Muscle of leg (tissue), 11 donors: ENCODE data around the gene TEX2. TPM values are rescaled to one million over a fixed set of nuclear protein-coding genes. Genes with fewer than 3 reads are reported as not detected.

Experiments
- DNase-seq: peaks from one replicate; pipeline ENCODE4 v3.0.0; 2013
- H3K27ac ChIP-seq: one replicate; pipeline ENCODE4 v1.5.1; 2013; ENCODE audit warnings: mild to moderate bottlenecking, low read length, control low read depth
- H3K27me3 ChIP-seq: one replicate; pipeline ENCODE4 v1.6.1; 2013; ENCODE audit warnings: low read length; ENCODE audit not compliant: control insufficient read depth, insufficient read depth
- H3K36me3 ChIP-seq: one replicate; pipeline ENCODE4 v1.6.1; 2013; ENCODE audit warnings: low read length; ENCODE audit not compliant: control insufficient read depth, insufficient read depth
- H3K4me1 ChIP-seq: one replicate; pipeline ENCODE4 v1.6.1; 2013; ENCODE audit warnings: low read length; ENCODE audit not compliant: control insufficient read depth, insufficient read depth
- H3K4me3 ChIP-seq: one replicate; pipeline ENCODE4 v1.5.1; 2013; ENCODE audit warnings: low read length, control low read depth
- H3K9me3 ChIP-seq: replicated peaks from 2 replicates; pipeline ENCODE4 v1.6.1; 2013; ENCODE audit warnings: low read depth, low read length; ENCODE audit not compliant: control insufficient read depth
- WGBS: methylation state at CpG from one replicate; pipeline ENCODE4 v1.1.5; 2013; ENCODE audit warnings: missing lambda C conversion rate; ENCODE audit not compliant: insufficient coverage; 5-methylcytosine and 5-hydroxymethylcytosine counted together
- polyA plus RNA-seq, 8 donors: library from polyadenylated mRNA; unstranded; fragments of 120-200 nt; gene quantifications; one replicate each; pipeline versions ENCODE4 v1.2.1 to v1.2.3, GENCODE V29; 2013; ENCODE audit warnings: inconsistent platforms in 1 of 8, low replicate concordance in 1 of 8; ENCODE audit not compliant: insufficient read length in 8 of 8, insufficient read depth in 1 of 8
- total RNA-seq: library from RNA; stranded (reverse); fragments of 120-200 nt; gene quantifications from one replicate; pipeline ENCODE4 v1.2.4, GENCODE V29; 2013

The TEX2 gene
- total and polyA plus RNA-seq, 9 donors = 16.1 to 22.5 (median 19.1) TPM

DNA sequence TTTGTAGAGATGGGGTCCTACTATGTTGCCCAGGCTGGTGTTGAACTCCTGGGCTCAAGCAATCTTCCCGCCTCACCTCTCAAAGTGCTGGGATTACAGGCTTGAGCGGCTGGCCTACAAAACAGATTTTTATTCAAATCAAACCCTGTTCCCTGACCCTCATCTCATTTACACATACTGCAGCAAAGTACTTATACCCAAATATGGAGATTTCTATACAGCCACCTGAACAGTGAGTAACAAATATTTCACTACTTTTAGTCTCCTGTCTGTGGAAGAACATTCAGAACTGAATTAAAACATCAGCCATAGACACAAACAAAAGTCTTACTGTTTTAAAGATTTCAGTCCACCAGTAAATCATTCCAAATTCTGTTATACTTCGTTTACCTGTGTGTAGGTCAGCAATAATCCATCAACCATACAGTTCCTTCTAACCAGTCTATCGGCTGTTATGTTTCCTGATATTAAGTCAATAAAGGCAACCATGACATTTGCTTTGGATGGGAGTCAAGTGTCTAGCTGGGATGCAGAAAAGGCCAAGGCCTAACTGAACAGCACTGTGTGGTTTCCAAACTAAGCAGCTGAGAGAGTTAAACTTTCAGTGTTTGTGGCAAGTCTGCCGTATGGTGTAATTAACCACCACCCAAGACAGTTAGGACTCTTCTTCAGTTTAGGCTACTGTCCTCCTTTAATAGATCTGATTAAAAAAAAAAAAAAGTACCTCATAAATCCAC, 155.4 kb downstream of the TEX2 start:
- WGBS = 84% methylated on average over 3 of the region's 5 CpGs
- peak; percentile 4 for DNase-seq
- Histone ChIP-seq H3K4me1 (no peaks in the 10 kb centered on the region), H3K9me3 (no peaks in the 10 kb centered on the region), H3K27ac (no peak overlapping the region), H3K27me3 (no peaks in the 10 kb centered on the region), H3K4me3 (no peak overlapping the region), H3K36me3 (no peaks in the 10 kb centered on the region)

GRCh38 chr17:64106918-64107317, 156.1 kb downstream of the TEX2 start:
- H3K27ac ChIP-seq = no peak overlapping the region

DNA sequence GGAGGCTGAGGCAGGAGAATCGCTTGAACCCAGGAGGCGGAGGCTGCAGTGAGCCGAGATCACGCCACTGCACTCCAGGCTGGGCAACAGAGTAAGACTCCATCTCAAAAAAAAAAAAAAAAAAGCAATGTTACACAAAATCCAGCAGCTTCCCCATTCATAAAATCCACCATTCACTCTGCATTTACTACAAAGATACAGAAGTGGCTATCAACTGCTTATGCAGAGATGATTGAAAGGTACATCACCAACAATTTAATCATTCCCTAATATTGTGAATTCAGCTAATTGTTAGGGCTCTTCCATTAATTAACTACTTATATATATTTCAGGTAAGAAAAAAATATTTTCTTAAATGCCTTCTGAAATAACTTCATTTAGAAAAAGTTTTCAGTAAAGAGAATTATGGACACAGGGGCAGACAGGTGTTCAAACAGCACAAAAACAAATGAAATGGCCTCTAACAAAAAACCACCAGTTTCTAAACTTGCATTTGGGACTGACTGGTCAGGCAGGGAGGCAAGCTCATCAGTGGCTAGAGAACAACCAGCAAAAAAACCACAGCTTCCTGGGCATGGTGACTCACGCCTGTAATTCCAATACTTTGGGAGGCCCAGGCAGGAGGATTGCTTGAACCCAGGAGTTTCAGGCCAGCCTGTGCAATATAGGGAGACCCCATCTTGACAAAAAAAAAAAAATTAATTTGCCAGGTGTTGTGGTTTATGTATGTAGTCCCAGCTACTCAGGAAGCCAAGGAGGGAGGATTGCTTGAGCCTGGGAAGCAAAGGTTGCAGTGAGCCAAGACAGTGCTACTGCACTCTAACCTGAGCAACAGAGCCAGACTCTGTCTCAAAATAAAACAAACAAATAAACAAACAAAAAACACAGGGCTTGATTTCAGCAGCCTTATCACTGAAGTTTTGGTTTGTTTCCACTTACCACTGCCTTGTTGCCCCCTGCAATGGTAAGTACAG, 159.4 kb downstream of the TEX2 start:
- no peaks in the 10 kb centered on the region for H3K9me3 ChIP-seq
- no CpG with 5 or more reads among the region's 5 CpGs for WGBS
- DNase-seq = no peak

More at GRCh38 chr17:64106918-64107317, 156.1 kb downstream of the TEX2 start:
- DNase-seq = no peak
- no peaks in the 10 kb centered on the region for H3K27me3 ChIP-seq
- WGBS = 80% methylated on average over 1 of the region's 3 CpGs
- no peaks in the 10 kb centered on the region for H3K4me1 ChIP-seq
- no peaks in the 10 kb centered on the region for H3K9me3 ChIP-seq
- no peaks in the 10 kb centered on the region for H3K36me3 ChIP-seq
- H3K4me3 ChIP-seq = no peak overlapping the region

GRCh38 chr17:64102627-64103390, 160.3 kb downstream of the TEX2 start:
- no peak overlapping the region for H3K27ac ChIP-seq

More for the DNA sequence above, 159.4 kb downstream of the TEX2 start:
- Histone ChIP-seq H3K4me3 (no peak overlapping the region), H3K36me3 (no peaks in the 10 kb centered on the region), H3K4me1 (no peaks in the 10 kb centered on the region), H3K27me3 (no peaks in the 10 kb centered on the region), H3K27ac (no peak overlapping the region)

GRCh38 chr17:64099543-64099942, 163.5 kb downstream of the TEX2 start:
- WGBS = 68% methylated on average over 5 of the region's 6 CpGs
- H3K9me3 ChIP-seq = no peaks in the 10 kb centered on the region

More at GRCh38 chr17:64102627-64103390, 160.3 kb downstream of the TEX2 start:
- no peak overlapping the region for H3K4me3 ChIP-seq
- no peaks in the 10 kb centered on the region for H3K27me3 ChIP-seq
- H3K4me1 ChIP-seq = no peaks in the 10 kb centered on the region
- no peaks in the 10 kb centered on the region for H3K36me3 ChIP-seq
- no peaks in the 10 kb centered on the region for H3K9me3 ChIP-seq
- 47% methylated on average over 2 of the region's 7 CpGs for WGBS
- no peak for DNase-seq

More at GRCh38 chr17:64099543-64099942, 163.5 kb downstream of the TEX2 start:
- no peaks in the 10 kb centered on the region for H3K27me3 ChIP-seq
- H3K4me3 ChIP-seq = no peak overlapping the region
- H3K4me1 ChIP-seq = no peaks in the 10 kb centered on the region
- DNase-seq = no peak
- H3K36me3 ChIP-seq = peaks cover 4% of the 10 kb centered on the region
- H3K27ac ChIP-seq = no peak overlapping the region

Other genes starting within 250 kb of the TEX2 start
- gene ICAM2, start 242.6 kb downstream of the TEX2 start, total RNA-seq = 34.3 TPM
- 10 to 100 TPM; 26.4 to 35.1 (median 30.3) TPM for gene ICAM2, start 242.6 kb downstream of the TEX2 start, polyA plus RNA-seq
- gene ERN1, start 133.1 kb downstream of the TEX2 start, total RNA-seq = 4.8 TPM
- 1 to 10 TPM; 3.4 to 5.7 (median 4.7) TPM for gene ERN1, start 133.1 kb downstream of the TEX2 start, polyA plus RNA-seq
- gene PECAM1, start 127.6 kb upstream of the TEX2 start, total RNA-seq = 73.9 TPM
- gene PECAM1, start 127.6 kb upstream of the TEX2 start, polyA plus RNA-seq = 100 to 1,000 TPM; 121 to 168 (median 141) TPM
- 7.0 TPM for gene MILR1, start 185.9 kb upstream of the TEX2 start, total RNA-seq
- 1 to 10 TPM; 2.6 to 5.3 (median 4.2) TPM for gene MILR1, start 185.9 kb upstream of the TEX2 start, polyA plus RNA-seq
- gene POLG2, start 233.8 kb upstream of the TEX2 start, total RNA-seq = 12.9 TPM
- gene POLG2, start 233.8 kb upstream of the TEX2 start, polyA plus RNA-seq = 10 to 100 TPM; 13.8 to 28.2 (median 19.7) TPM
- 216 TPM for gene DDX5, start 243.0 kb upstream of the TEX2 start, total RNA-seq
- gene DDX5, start 243.0 kb upstream of the TEX2 start, polyA plus RNA-seq = 100 to 1,000 TPM; 319 to 494 (median 420) TPM
- 37.1 TPM for gene CEP95, start 243.7 kb upstream of the TEX2 start, total RNA-seq
- 10 to 100 TPM; 35.5 to 62.7 (median 46.2) TPM for gene CEP95, start 243.7 kb upstream of the TEX2 start, polyA plus RNA-seq